Neural cell (in vitro differentiated cells): Measurements from ENCODE around the gene CDH20.

Experiments used
- EP300 ChIP-seq: fragments of 450-650 bp; conservative IDR thresholded peaks from 2 replicates; pipeline ENCODE4 v1.6.1; 2014; ENCODE audit warnings: antibody characterized with exemption, mild to moderate bottlenecking, moderate library complexity; ENCODE audit not compliant: poor library complexity, severe bottlenecking
- EZH2 ChIP-seq: fragments of 200-600, 300-800 bp; shearing (Covaris generic), sonication (generic); IDR thresholded peaks from 2 replicates; pipeline ENCODE4 v1.6.1; 2014; ENCODE audit warnings: antibody characterized with exemption, low read length, borderline replicate concordance, mild to moderate bottlenecking; ENCODE audit not compliant: insufficient read depth, poor library complexity, severe bottlenecking
- MXI1 ChIP-seq: fragments of 450-650 bp; conservative IDR thresholded peaks from 2 replicates; pipeline ENCODE4 v1.6.1; 2014; ENCODE audit warnings: antibody characterized with exemption, mild to moderate bottlenecking; ENCODE audit not compliant: poor library complexity, severe bottlenecking
- POLR2AphosphoS5 ChIP-seq: IDR thresholded peaks from 2 replicates; pipeline ENCODE4 v1.6.1; 2012
- RAD21 ChIP-seq: fragments of 450-650 bp; conservative IDR thresholded peaks from 2 replicates; pipeline ENCODE4 v1.6.1; 2014; ENCODE audit warnings: antibody characterized with exemption, mild to moderate bottlenecking, moderate library complexity
- SMC3 ChIP-seq: fragments of 450-650 bp; conservative IDR thresholded peaks from 2 replicates; pipeline ENCODE4 v1.6.1; 2014; ENCODE audit warnings: antibody characterized with exemption, mild to moderate bottlenecking, moderate library complexity; ENCODE audit not compliant: poor library complexity
- TAF1 ChIP-seq: IDR thresholded peaks from 2 replicates; pipeline ENCODE4 v1.6.1; 2012; ENCODE audit warnings: low read depth
- TF ChIP-seq, protein P1 (sequence below): fragments of 450-650 bp; IDR thresholded peaks from 2 replicates; pipeline ENCODE4 v1.5.1; 2014; ENCODE audit warnings: antibody characterized with exemption, mild to moderate bottlenecking, moderate library complexity; ENCODE audit not compliant: poor library complexity, severe bottlenecking
- TF ChIP-seq, protein P2 (sequence below): IDR thresholded peaks from 2 replicates; pipeline ENCODE4 v1.6.1; 2012; ENCODE audit warnings: borderline replicate concordance

DNA sequence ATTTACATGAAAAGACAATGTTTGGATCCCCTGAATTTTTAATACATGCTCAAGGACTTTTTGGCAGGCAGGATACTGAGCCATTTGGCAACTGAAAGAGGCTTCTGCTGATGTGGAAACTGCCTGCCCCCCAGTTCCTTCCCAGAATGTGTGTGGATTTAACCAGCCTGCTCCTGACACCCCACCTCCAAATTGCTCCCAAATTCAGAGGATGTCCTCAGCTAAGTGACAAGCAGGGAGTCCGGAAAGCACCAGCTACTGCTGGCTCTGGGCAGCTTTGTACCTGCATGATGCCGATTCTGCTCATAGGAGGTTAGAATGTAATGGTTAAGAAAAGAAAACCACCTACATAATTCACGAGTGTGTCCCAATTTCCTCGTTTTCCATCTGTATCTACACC is 197.5 kb downstream of the CDH20 start:
- TF ChIP-seq, protein P1, sequence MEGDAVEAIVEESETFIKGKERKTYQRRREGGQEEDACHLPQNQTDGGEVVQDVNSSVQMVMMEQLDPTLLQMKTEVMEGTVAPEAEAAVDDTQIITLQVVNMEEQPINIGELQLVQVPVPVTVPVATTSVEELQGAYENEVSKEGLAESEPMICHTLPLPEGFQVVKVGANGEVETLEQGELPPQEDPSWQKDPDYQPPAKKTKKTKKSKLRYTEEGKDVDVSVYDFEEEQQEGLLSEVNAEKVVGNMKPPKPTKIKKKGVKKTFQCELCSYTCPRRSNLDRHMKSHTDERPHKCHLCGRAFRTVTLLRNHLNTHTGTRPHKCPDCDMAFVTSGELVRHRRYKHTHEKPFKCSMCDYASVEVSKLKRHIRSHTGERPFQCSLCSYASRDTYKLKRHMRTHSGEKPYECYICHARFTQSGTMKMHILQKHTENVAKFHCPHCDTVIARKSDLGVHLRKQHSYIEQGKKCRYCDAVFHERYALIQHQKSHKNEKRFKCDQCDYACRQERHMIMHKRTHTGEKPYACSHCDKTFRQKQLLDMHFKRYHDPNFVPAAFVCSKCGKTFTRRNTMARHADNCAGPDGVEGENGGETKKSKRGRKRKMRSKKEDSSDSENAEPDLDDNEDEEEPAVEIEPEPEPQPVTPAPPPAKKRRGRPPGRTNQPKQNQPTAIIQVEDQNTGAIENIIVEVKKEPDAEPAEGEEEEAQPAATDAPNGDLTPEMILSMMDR, result no peak
- TF ChIP-seq POLR2AphosphoS5 (no peak), RAD21 (no peak), TAF1 (no peak), EZH2 (no peak), MXI1 (no peak), SMC3 (no peak), EP300 (no peak)
- TF ChIP-seq, protein P2, sequence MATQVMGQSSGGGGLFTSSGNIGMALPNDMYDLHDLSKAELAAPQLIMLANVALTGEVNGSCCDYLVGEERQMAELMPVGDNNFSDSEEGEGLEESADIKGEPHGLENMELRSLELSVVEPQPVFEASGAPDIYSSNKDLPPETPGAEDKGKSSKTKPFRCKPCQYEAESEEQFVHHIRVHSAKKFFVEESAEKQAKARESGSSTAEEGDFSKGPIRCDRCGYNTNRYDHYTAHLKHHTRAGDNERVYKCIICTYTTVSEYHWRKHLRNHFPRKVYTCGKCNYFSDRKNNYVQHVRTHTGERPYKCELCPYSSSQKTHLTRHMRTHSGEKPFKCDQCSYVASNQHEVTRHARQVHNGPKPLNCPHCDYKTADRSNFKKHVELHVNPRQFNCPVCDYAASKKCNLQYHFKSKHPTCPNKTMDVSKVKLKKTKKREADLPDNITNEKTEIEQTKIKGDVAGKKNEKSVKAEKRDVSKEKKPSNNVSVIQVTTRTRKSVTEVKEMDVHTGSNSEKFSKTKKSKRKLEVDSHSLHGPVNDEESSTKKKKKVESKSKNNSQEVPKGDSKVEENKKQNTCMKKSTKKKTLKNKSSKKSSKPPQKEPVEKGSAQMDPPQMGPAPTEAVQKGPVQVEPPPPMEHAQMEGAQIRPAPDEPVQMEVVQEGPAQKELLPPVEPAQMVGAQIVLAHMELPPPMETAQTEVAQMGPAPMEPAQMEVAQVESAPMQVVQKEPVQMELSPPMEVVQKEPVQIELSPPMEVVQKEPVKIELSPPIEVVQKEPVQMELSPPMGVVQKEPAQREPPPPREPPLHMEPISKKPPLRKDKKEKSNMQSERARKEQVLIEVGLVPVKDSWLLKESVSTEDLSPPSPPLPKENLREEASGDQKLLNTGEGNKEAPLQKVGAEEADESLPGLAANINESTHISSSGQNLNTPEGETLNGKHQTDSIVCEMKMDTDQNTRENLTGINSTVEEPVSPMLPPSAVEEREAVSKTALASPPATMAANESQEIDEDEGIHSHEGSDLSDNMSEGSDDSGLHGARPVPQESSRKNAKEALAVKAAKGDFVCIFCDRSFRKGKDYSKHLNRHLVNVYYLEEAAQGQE, result no peak
